ENCODE measurements around the gene OR6C6. TPM values are rescaled to one million over a fixed set of nuclear protein-coding genes. Genes with fewer than 3 reads are reported as not detected.

OR6C6 gene
- polyA plus RNA-seq, 2 of the 4 experiments (the other 2 are of a cell fraction) = not detected

DNA sequence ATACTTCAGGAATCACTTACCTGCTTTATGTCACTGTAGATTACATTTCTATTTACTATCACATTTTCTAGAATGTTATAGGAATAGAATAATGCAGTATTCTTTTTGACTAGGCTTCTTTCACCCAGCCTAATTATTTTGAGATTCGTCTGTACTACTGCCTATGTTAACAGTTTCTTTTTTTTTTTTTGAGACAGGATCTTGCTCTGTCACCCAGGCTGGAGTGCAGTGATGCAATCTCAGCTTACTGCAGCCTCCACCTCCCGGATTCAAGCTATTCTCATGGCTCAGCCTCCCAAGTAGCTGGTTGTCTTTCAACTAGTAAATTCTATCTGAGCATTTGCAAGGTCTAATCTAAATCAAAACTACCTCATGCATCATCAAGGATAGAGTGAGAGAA is 6.4 kb downstream of the OR6C6 start (continued):
- TF ChIP-seq, protein P1, sequence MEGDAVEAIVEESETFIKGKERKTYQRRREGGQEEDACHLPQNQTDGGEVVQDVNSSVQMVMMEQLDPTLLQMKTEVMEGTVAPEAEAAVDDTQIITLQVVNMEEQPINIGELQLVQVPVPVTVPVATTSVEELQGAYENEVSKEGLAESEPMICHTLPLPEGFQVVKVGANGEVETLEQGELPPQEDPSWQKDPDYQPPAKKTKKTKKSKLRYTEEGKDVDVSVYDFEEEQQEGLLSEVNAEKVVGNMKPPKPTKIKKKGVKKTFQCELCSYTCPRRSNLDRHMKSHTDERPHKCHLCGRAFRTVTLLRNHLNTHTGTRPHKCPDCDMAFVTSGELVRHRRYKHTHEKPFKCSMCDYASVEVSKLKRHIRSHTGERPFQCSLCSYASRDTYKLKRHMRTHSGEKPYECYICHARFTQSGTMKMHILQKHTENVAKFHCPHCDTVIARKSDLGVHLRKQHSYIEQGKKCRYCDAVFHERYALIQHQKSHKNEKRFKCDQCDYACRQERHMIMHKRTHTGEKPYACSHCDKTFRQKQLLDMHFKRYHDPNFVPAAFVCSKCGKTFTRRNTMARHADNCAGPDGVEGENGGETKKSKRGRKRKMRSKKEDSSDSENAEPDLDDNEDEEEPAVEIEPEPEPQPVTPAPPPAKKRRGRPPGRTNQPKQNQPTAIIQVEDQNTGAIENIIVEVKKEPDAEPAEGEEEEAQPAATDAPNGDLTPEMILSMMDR (IDR thresholded peaks at IDR 0.05) = no peak
- TF ChIP-seq GATA3 (IDR thresholded peaks at IDR 0.05; ENCODE audit: borderline replicate concordance) = no peak

DNA sequence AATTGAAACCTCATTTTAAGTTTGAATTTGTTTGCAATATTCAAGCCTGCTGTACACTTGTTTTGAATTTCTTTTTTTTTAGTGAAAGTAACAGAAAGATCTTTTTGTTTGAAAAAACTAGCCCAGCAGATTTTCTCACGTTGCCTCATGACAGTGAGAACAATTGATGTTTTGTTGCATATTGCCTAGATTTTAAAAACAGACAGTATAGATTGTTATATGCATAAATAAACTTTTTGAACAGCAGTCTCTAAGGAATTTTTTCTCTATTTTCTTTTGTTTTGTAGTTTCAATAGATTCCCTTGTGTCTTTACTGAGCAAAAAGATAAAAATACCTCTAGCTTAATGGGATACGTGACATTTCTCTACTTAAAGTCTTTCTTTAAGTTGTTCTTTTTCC is 15.4 kb downstream of the OR6C6 start:
- POLR2A ChIA-PET = no interaction called here
- Histone ChIP-seq H3K4me3 (no peak overlapping the region), H3K27ac (no peak overlapping the region), H3K4me2 (no peak overlapping the region), H3K9me3 (no peaks in the 10 kb centered on the region), H3K4me1 (no peaks in the 10 kb centered on the region)
- CTCF ChIA-PET = no interaction called here
- 1% methylated on average over 2 of the region's 2 CpGs for WGBS (ENCODE audit: missing lambda C conversion rate)
- no peak for ATAC-seq
- no peak for DNase-seq (ENCODE audit: low read depth in 1 of 2, low spot score in 1 of 2)
- no peak for FAIRE-seq
- TF ChIP-seq ZC3H11A (IDR thresholded peaks at IDR 0.05) = no peak
- no peak for TF ChIP-seq FOSL2 (IDR thresholded peaks at IDR 0.05)
- TF ChIP-seq FOSL2 (CRISPR knock-in tag; IDR thresholded peaks at IDR 0.05) = no peak
- TF ChIP-seq, protein P2, sequence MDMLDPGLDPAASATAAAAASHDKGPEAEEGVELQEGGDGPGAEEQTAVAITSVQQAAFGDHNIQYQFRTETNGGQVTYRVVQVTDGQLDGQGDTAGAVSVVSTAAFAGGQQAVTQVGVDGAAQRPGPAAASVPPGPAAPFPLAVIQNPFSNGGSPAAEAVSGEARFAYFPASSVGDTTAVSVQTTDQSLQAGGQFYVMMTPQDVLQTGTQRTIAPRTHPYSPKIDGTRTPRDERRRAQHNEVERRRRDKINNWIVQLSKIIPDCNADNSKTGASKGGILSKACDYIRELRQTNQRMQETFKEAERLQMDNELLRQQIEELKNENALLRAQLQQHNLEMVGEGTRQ (IDR thresholded peaks at IDR 0.05) = no peak

DNA sequence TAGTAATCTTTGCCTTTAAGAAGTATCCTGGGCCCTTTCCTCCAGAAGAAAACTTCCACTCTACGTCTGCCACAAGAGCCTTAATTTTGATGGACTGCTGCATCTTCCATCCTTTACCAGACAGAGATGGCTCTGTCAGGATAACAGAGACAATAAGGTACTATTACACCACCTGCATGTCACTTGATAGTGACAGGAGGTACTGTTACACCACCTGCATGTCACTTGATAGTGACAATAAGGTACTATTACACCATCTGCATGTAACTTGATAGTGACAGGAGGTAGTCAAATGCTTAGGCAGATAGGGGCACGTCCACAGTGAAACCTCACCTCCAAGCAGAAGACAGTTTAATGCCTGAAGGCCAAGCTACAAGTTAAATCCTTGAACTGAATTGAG is 38.1 kb downstream of the OR6C6 start:
- no peak overlapping the region for H3K27ac ChIP-seq
- ATAC-seq (no peak), DNase-seq (ENCODE audit: low read depth in 1 of 2, low spot score in 1 of 2) (no peak), FAIRE-seq (no peak)
- no peak overlapping the region for H3K4me3 ChIP-seq
- 2% methylated on average over 2 of the region's 2 CpGs for WGBS (ENCODE audit: missing lambda C conversion rate)
- TF ChIP-seq SMC3 (IDR thresholded peaks at IDR 0.05) (no peak), PHF8 (IDR thresholded peaks at IDR 0.05; ENCODE audit: borderline replicate concordance, low read depth) (no peak)
- no peaks in the 10 kb centered on the region for H3K9me3 ChIP-seq
- no peak overlapping the region for H3K4me2 ChIP-seq
- ChIA-PET CTCF (no interaction called here), POLR2A (no interaction called here)
- no peaks in the 10 kb centered on the region for H3K4me1 ChIP-seq

DNA sequence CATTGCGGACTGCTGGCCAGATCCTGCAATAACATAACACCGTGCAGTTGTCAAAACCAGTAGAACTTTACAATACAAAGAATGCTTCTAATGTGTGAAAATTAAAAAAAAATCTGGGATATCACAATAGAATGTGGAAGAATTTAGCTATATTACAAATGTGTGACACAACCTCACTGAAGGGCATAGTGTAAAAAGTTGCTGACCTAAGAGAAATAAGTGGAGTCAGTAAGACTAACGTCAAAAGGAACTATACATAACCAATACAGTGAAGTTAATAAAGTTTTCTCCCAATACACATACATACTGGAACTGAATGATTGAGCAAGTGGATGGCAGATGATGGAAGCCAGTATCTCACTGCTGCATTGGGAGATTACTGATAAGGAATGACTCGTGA is 39.5 kb downstream of the OR6C6 start:
- no peaks in the 10 kb centered on the region for H3K9me3 ChIP-seq
- peak; percentile 74 for TF ChIP-seq MAFK (IDR thresholded peaks at IDR 0.05; ENCODE audit: partially characterized antibody)
- TF ChIP-seq NPAS2 (CRISPR knock-in tag; IDR thresholded peaks at IDR 0.05; ENCODE audit: borderline replicate concordance) = no peak

DNA sequence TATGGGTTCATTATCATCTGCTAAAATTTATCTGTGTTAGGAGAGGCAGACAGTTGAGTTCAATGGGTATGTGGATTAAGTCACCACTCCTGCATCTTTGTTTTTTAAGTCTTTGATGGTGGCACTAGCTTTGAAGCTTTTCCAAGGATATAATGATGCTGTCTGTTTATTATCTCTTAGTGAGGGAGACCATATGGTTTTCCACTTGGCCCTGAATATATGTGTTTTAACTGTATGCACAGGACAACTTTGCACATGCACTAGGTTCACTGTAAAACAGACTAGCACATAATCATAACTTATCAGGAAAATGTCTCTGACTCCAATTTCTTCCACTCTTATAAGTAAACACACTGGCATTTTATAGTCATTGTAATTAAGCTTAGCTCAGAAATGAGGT is 43.1 kb downstream of the OR6C6 start:
- ATAC-seq = no peak
- CTCF ChIA-PET = no interaction called here
- H3K4me3 ChIP-seq = no peak overlapping the region
- no peak overlapping the region for H3K27ac ChIP-seq
- no peak overlapping the region for H3K4me2 ChIP-seq
- no peak for DNase-seq (ENCODE audit: low read depth in 1 of 2, low spot score in 1 of 2)
- FAIRE-seq = peak; percentile 77
- no peaks in the 10 kb centered on the region for H3K4me1 ChIP-seq
- POLR2A ChIA-PET = no interaction called here
- no peak for TF ChIP-seq EHF (CRISPR knock-in tag; IDR thresholded peaks at IDR 0.05)
- no peak for TF ChIP-seq HOXA7 (CRISPR knock-in tag; IDR thresholded peaks at IDR 0.05)
- TF ChIP-seq JUN (IDR thresholded peaks at IDR 0.05) = no peak
- TF ChIP-seq NFE2L2 (conservative IDR thresholded peaks at IDR 0.05; ENCODE audit: low read length) = no peak
- no peak for TF ChIP-seq ZC3H11A (IDR thresholded peaks at IDR 0.05)
- no peak for TF ChIP-seq RNF2 (IDR thresholded peaks at IDR 0.05; ENCODE audit: borderline replicate concordance, low read depth)
- no peak for TF ChIP-seq FOXS1 (CRISPR knock-in tag; IDR thresholded peaks at IDR 0.05)
- no peak for TF ChIP-seq RCOR1 (IDR thresholded peaks at IDR 0.05; ENCODE audit: low read depth, low read length)
- TF ChIP-seq FOSB (CRISPR knock-in tag; IDR thresholded peaks at IDR 0.05) = no peak
- no peak for TF ChIP-seq SMC3 (IDR thresholded peaks at IDR 0.05)
- no peak for TF ChIP-seq HOXB13 (CRISPR knock-in tag; IDR thresholded peaks at IDR 0.05; ENCODE audit: low read depth)
- H3K9me3 ChIP-seq = no peaks in the 10 kb centered on the region

More for the DNA sequence above, 39.5 kb downstream of the OR6C6 start:
- no peak overlapping the region for H3K4me3 ChIP-seq
- ATAC-seq (no peak), DNase-seq (ENCODE audit: low read depth in 1 of 2, low spot score in 1 of 2) (no peak), FAIRE-seq (no peak)
- H3K27ac ChIP-seq = no peak overlapping the region
- WGBS (ENCODE audit: missing lambda C conversion rate) = 33% methylated on average over 4 of the region's 4 CpGs
- no peak overlapping the region for H3K4me2 ChIP-seq
- POLR2A ChIA-PET = no interaction called here
- CTCF ChIA-PET = no interaction called here
- H3K4me1 ChIP-seq = no peaks in the 10 kb centered on the region

Measured in A549 (cell line).